HepG2 (cell line): Measurements from ENCODE around the gene ANXA7. TPM values are rescaled to one million over a fixed set of nuclear protein-coding genes. Genes with fewer than 3 reads are reported as not detected.
"Not testable (repeated sequence)": the region's sequence is repeated elsewhere in the genome, so short reads cannot be mapped to it uniquely, and the experiment has no call there.

Source experiments
- ATAC-seq: fragments of 200-7000 bp; cut with Tn5 transposase; 3 replicates; pipeline ENCODE4 v1.9.1; 2020; ENCODE audit warnings: mild to moderate bottlenecking, moderate library complexity
- BruUV-seq: library from RNA; stranded (reverse); fragments of 400-500 nt; replicated peaks from 2 replicates; lab custom pipeline; 2021; lab: Mats Ljungman, UMichigan
- CTCF ChIA-PET: fragments of 300-600 bp; formaldehyde crosslinking; extraction: SDS; loops from one replicate; lab custom pipeline; 2021; ENCODE audit warnings: low total read pairs, inconsistent platforms, low intra/inter-chr PET ratio; lab: Yijun Ruan, JAX
- POLR2A ChIA-PET: fragments of 350-600 bp; sonication (Branson Sonifier 250); formaldehyde crosslinking; loops from one replicate; lab custom pipeline; 2020; ENCODE audit warnings: antibody characterized with exemption, inconsistent platforms; lab: Yijun Ruan, JAX
- DNase-seq: peaks from one replicate; pipeline ENCODE4 v3.0.0-alpha.2; 2015; ENCODE audit warnings: low spot score
- FAIRE-seq: peaks from 3 replicates; lab custom pipeline; 2011; peaks lifted over from hg19 to GRCh38; lab: Jason Lieb, UNC
- H2AFZ ChIP-seq: one replicate; pipeline ENCODE4 v1.6.1; 2011; ENCODE audit warnings: low read length, inconsistent platforms
- H3K27ac ChIP-seq: fragments of 300-600 bp; 3 replicates; pipeline ENCODE4 v1.8.0; 2011; ENCODE audit warnings: mixed run types, mild to moderate bottlenecking, mixed read lengths, low read length, inconsistent platforms; ENCODE audit not compliant: insufficient read depth; ENCODE audit errors: extremely low read length
- H3K27me3 ChIP-seq, 2 experiments: fragments of 200-600 bp in 1 of 2; 2 replicates in 1 of 2; 3 replicates in 1 of 2; pipeline versions ENCODE4 v1.6.0 to v1.8.0; 2011; ENCODE audit warnings: low read length in 2 of 2, mild to moderate bottlenecking in 2 of 2, moderate library complexity in 2 of 2, inconsistent platforms in 1 of 2; ENCODE audit not compliant: insufficient read depth in 2 of 2, control insufficient read depth in 1 of 2
- H3K36me3 ChIP-seq, 2 experiments: fragments of 200-600 bp in 1 of 2; replicated peaks in 1 of 2; 2 replicates in 1 of 2; 3 replicates in 1 of 2; pipeline versions ENCODE4 v1.5.1 to v1.8.0; 2011; ENCODE audit warnings: low read length in 2 of 2, inconsistent platforms in 1 of 2; ENCODE audit not compliant: insufficient read depth in 2 of 2, control insufficient read depth in 1 of 2
- H3K4me1 ChIP-seq: 2 replicates; pipeline ENCODE4 v1.5.1; 2012; ENCODE audit warnings: low read length, inconsistent platforms; ENCODE audit not compliant: insufficient read depth
- H3K4me2 ChIP-seq: 2 replicates; pipeline ENCODE4 v1.6.0; 2011; ENCODE audit warnings: low read depth, low read length, inconsistent platforms
- H3K4me3 ChIP-seq, 3 experiments: fragments of 200-600 bp in 1 of 3; sonication (generic), shearing (Covaris generic) in 1 of 3; replicated peaks in 1 of 3; 2 replicates each; pipeline ENCODE4 v1.5.1; 2011 to 2016; ENCODE audit warnings: low read length in 3 of 3, inconsistent platforms in 2 of 3, low read depth in 2 of 3, mild to moderate bottlenecking in 2 of 3, control low read depth in 1 of 3, mixed read lengths in 1 of 3; ENCODE audit not compliant: insufficient read depth in 1 of 3
- H3K79me2 ChIP-seq: one replicate; pipeline ENCODE4 v1.6.1; 2011; ENCODE audit warnings: low read length, inconsistent platforms; ENCODE audit not compliant: insufficient read depth
- H3K9ac ChIP-seq: 2 replicates; pipeline ENCODE4 v1.6.0; 2011; ENCODE audit warnings: mild to moderate bottlenecking, low read depth, low read length, inconsistent platforms; ENCODE audit not compliant: insufficient read depth
- H3K9me3 ChIP-seq: 2 replicates; pipeline ENCODE4 v1.5.1; 2012; ENCODE audit warnings: mild to moderate bottlenecking, low read length
- H4K20me1 ChIP-seq: 2 replicates; pipeline ENCODE4 v1.6.0; 2011; ENCODE audit warnings: inconsistent platforms, mild to moderate bottlenecking, low read length, moderate library complexity; ENCODE audit not compliant: insufficient read depth
- BHLHE40 ChIP-seq: IDR thresholded peaks from 2 replicates; pipeline ENCODE4 v1.6.1; 2011; ENCODE audit warnings: low read length, improper control_type of control experiment
- CTCF ChIP-seq: sonication (generic); formaldehyde crosslinking; IDR thresholded peaks from 2 replicates; pipeline ENCODE4 v1.5.0; 2020; ENCODE audit warnings: mild to moderate bottlenecking, missing genetic modification reagents, moderate library complexity
- DBP ChIP-seq: sonication (generic); formaldehyde crosslinking; IDR thresholded peaks from 2 replicates; pipeline ENCODE4 v1.4.0; 2020; ENCODE audit warnings: missing genetic modification reagents; ENCODE audit errors: not compliant biosample characterization
- PAX8 ChIP-seq: sonication (generic); formaldehyde crosslinking; IDR thresholded peaks from 2 replicates; pipeline ENCODE4 v1.8.0; 2022; ENCODE audit warnings: mild to moderate bottlenecking, missing genetic modification reagents, borderline replicate concordance
- PHF8 ChIP-seq: sonication (generic); formaldehyde crosslinking; IDR thresholded peaks from 2 replicates; pipeline ENCODE4 v1.5.0; 2020; ENCODE audit warnings: missing genetic modification reagents
- STAG1 ChIP-seq: sonication (generic); formaldehyde crosslinking; IDR thresholded peaks from 2 replicates; pipeline ENCODE4 v1.4.0; 2020; ENCODE audit warnings: missing genetic modification reagents
- ZBTB20 ChIP-seq: sonication (generic); formaldehyde crosslinking; IDR thresholded peaks from 2 replicates; pipeline ENCODE4 v1.8.1; 2023; ENCODE audit warnings: missing genetic modification reagents, low read depth, mild to moderate bottlenecking, borderline replicate concordance
- ZBTB33 ChIP-seq: sonication (generic); formaldehyde crosslinking; IDR thresholded peaks from 2 replicates; pipeline ENCODE4 v1.4.0; 2020; ENCODE audit warnings: missing genetic modification reagents
- ZNF468 ChIP-seq: sonication (generic); formaldehyde crosslinking; IDR thresholded peaks from 2 replicates; pipeline ENCODE4 v1.8.0; 2022; ENCODE audit warnings: mild to moderate bottlenecking, moderate library complexity, missing genetic modification reagents
- WGBS: methylation state at CpG from one replicate; pipeline ENCODE4 v1.1.6; 2017; ENCODE audit warnings: low lambda C conversion rate; 5-methylcytosine and 5-hydroxymethylcytosine counted together
- in situ Hi-C: cut with HindIII; loops from 2 replicates; pipeline ENCODE4 v1.10.0; 2017; ENCODE audit warnings: low pct_unique_long_range_greater_than_20kb; ENCODE audit not compliant: extremely low pct_ligation_motif_present
- intact Hi-C: fragments of 100-400 bp; cut with micrococcal nuclease; formaldehyde crosslinking; loops from one replicate; pipeline ENCODE4 v1.10.0; 2022; ENCODE audit not compliant: unreplicated experiment
- polyA plus RNA-seq, 8 experiments: library from polyadenylated mRNA; depleted of rRNA in 3 of 8; stranded (reverse) in 7 of 8; unstranded in 1 of 8; fragments of >200 nt; fragmentation: Illumina TruSeq in 4 of 8; extraction: Trizol in 4 of 8; gene quantifications; 2 replicates each; pipeline versions ENCODE4 v1.2.1 to v1.2.3, GENCODE V29; 2011 to 2016; ENCODE audit warnings: low read depth in 4 of 8, missing spikeins in 1 of 8, mixed read lengths in 1 of 8; ENCODE audit not compliant: insufficient read depth in 1 of 8
- total RNA-seq, 5 experiments: library from RNA; depleted of rRNA; stranded (reverse); fragments of >200 nt; fragmentation: Illumina TruSeq; extraction: Trizol; gene quantifications; 2 replicates each; pipeline ENCODE4 v1.2.3, GENCODE V29; 2016; ENCODE audit warnings: low read depth in 1 of 5

The ANXA7 gene
- total and polyA plus RNA-seq, 2 of the 13 experiments (the other 11 are each of a cell fraction or from before 2014, with no cell fraction given): 54.8 to 89.0 TPM

GRCh38 chr10:73398024-73398423 is 15.8 kb downstream of the ANXA7 start:
- ChIA-PET POLR2A (no interaction called here), CTCF (no interaction called here)
- Histone ChIP-seq H2AFZ (no peak overlapping the region), H3K4me1 (no peaks in the 10 kb centered on the region), H4K20me1 (no peaks in the 10 kb centered on the region), H3K36me3 (peaks cover 10 to 39% of the 10 kb centered on the region in 2 experiments; a peak in 4 of 5 replicates), H3K9ac (no peak overlapping the region), H3K4me3 (no peak overlapping the region), H3K79me2 (peaks cover 30% of the 10 kb centered on the region), H3K27me3 (no peaks in the 10 kb centered on the region), H3K27ac (no peak overlapping the region), H3K9me3 (no peaks in the 10 kb centered on the region), H3K4me2 (no peak overlapping the region)
- ATAC-seq (peak; percentile 52; the same call in 1 of the 3 replicates), FAIRE-seq (no peak), DNase-seq (no peak)
- TF ChIP-seq BHLHE40: no peak
- no peak for TF ChIP-seq ZNF468 (CRISPR knock-in tag)
- peak; percentile 23; the same call in 1 of the 2 replicates for TF ChIP-seq STAG1 (CRISPR knock-in tag)
- no peak for TF ChIP-seq DBP
- no peak for TF ChIP-seq ZBTB20 (CRISPR knock-in tag)
- TF ChIP-seq PHF8 (CRISPR knock-in tag): no peak
- TF ChIP-seq CTCF (CRISPR knock-in tag): peak; percentile 44
- TF ChIP-seq ZBTB33: peak; percentile 70
- TF ChIP-seq PAX8: no peak
- BruUV-seq: no TSS peak
- intact Hi-C loops: no loop called here
- in situ Hi-C loops: no loop called here
- over 99% methylated on average over 6 of the region's 6 CpGs for WGBS

- H2AFZ ChIP-seq, in situ Hi-C loops, POLR2A ChIA-PET, H3K4me1 ChIP-seq, H3K9ac ChIP-seq, H4K20me1 ChIP-seq, H3K4me2 ChIP-seq, intact Hi-C loops, FAIRE-seq, H3K27me3 ChIP-seq, H3K9me3 ChIP-seq, ATAC-seq, BruUV-seq, H3K27ac ChIP-seq, H3K79me2 ChIP-seq, H3K4me3 ChIP-seq, DNase-seq, CTCF ChIA-PET: not testable (repeated sequence)
- peaks cover 10 to 48% of the 10 kb centered on the region in 2 experiments; a peak in 4 of 5 replicates for H3K36me3 ChIP-seq
- 100% methylated on average over 3 of the region's 4 CpGs for WGBS
Observed at GRCh38 chr10:73394325-73394724, 19.5 kb downstream of the ANXA7 start.
